Measurements from ENCODE around the gene GAD2. TPM values are rescaled to one million over a fixed set of nuclear protein-coding genes. Genes with fewer than 3 reads are reported as not detected.

The GAD2 gene
- polyA plus RNA-seq, 1 of the 3 experiments (the other 2 are of a cell fraction): not detected

DNA sequence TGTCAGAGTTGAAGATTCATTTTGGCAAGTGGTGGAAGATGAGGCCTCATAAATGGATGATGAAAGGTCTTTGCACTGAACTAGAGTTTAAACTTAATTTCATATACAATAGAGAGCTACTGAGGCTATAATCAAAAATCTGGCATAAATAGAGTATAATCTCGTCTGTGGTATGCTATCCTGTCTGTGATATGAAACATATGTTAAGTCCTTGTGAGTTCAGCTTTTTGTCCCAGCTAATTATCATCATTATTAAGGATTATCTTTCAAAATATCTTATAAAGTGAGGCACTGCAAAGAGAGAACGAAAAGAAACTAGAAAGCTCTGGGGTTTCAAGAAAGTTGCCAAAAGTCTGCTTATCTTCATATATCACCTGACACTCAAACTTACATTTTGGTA, 83.4 kb downstream of the GAD2 start:
- 3% methylated on average over 2 of the region's 2 CpGs for WGBS (ENCODE audit: low lambda C conversion rate)
- Histone ChIP-seq H3K79me2 (ENCODE audit: insufficient read depth) (no peaks in the 10 kb centered on the region), H4K20me1 (ENCODE audit: insufficient read depth) (no peaks in the 10 kb centered on the region), H2AFZ (ENCODE audit: low read depth) (no peak overlapping the region), H3K4me1 (ENCODE audit: control insufficient read depth in 1 of 2, insufficient read depth in 2 of 2, low read depth in 1 of 2, low read length in 1 of 2) (no peaks in the 10 kb centered on the region), H3K4me3 (ENCODE audit: low read depth in 2 of 2, low read length in 1 of 2) (no peak overlapping the region), H3F3A (replicated peaks; ENCODE audit: insufficient read depth) (no peaks in the 10 kb centered on the region), H3K27me3 (ENCODE audit: insufficient read depth) (no peaks in the 10 kb centered on the region), H3K27ac (ENCODE audit: low read depth in 2 of 2, low read length in 1 of 2) (no peak overlapping the region), H3K4me2 (no peak overlapping the region), H3K9me3 (no peaks in the 10 kb centered on the region), H3K9me2 (no peaks in the 10 kb centered on the region), H3K36me3 (replicated peaks in 1 of 2; ENCODE audit: control insufficient read depth in 1 of 2, insufficient read depth in 2 of 2, low read length in 1 of 2) (no peaks in the 10 kb centered on the region), H3K9ac (no peak overlapping the region)
- DNase-seq: no peak
- TF ChIP-seq EZH2phosphoT487 (IDR thresholded peaks at IDR 0.05; ENCODE audit: borderline replicate concordance, low read depth) (no peak), MEF2A (IDR thresholded peaks at IDR 0.05; ENCODE audit: borderline replicate concordance, low read depth) (no peak), POLR2AphosphoS5 (IDR thresholded peaks at IDR 0.05; ENCODE audit: low read depth, low read length) (no peak), TEAD4 (IDR thresholded peaks at IDR 0.05; ENCODE audit: borderline replicate concordance, insufficient read depth) (no peak), RAD21 (IDR thresholded peaks at IDR 0.05; ENCODE audit: low read length) (no peak), FOSL2 (IDR thresholded peaks at IDR 0.05; ENCODE audit: borderline replicate concordance, low read depth) (no peak), RXRA (IDR thresholded peaks at IDR 0.05; ENCODE audit: borderline replicate concordance, low read depth) (no peak), SMC3 (IDR thresholded peaks at IDR 0.05; ENCODE audit: low read depth, low read length) (no peak), RCOR1 (IDR thresholded peaks at IDR 0.05; ENCODE audit: low read length) (no peak), GATA2 (CRISPR knock-in tag; IDR thresholded peaks at IDR 0.05) (no peak), YY1 (IDR thresholded peaks at IDR 0.05; ENCODE audit: low read depth) (no peak), TAF1 (IDR thresholded peaks at IDR 0.05; ENCODE audit: borderline replicate concordance, low read depth, low read length) (no peak), NRF1 (IDR thresholded peaks at IDR 0.05; ENCODE audit: low read depth, low read length) (no peak), TCF12 (IDR thresholded peaks at IDR 0.05) (no peak), MXI1 (IDR thresholded peaks at IDR 0.05; ENCODE audit: low read depth, low read length) (no peak), FOXJ3 (CRISPR knock-in tag; IDR thresholded peaks at IDR 0.05) (no peak)
- TF ChIP-seq, protein P1, sequence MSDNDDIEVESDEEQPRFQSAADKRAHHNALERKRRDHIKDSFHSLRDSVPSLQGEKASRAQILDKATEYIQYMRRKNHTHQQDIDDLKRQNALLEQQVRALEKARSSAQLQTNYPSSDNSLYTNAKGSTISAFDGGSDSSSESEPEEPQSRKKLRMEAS (IDR thresholded peaks at IDR 0.05; ENCODE audit: low read depth): no peak
- TF ChIP-seq, protein P2, sequence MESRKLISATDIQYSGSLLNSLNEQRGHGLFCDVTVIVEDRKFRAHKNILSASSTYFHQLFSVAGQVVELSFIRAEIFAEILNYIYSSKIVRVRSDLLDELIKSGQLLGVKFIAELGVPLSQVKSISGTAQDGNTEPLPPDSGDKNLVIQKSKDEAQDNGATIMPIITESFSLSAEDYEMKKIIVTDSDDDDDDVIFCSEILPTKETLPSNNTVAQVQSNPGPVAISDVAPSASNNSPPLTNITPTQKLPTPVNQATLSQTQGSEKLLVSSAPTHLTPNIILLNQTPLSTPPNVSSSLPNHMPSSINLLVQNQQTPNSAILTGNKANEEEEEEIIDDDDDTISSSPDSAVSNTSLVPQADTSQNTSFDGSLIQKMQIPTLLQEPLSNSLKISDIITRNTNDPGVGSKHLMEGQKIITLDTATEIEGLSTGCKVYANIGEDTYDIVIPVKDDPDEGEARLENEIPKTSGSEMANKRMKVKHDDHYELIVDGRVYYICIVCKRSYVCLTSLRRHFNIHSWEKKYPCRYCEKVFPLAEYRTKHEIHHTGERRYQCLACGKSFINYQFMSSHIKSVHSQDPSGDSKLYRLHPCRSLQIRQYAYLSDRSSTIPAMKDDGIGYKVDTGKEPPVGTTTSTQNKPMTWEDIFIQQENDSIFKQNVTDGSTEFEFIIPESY (IDR thresholded peaks at IDR 0.05; ENCODE audit: borderline replicate concordance, low read depth): no peak
- CTCF ChIA-PET: no interaction called here
- POLR2A ChIA-PET: no interaction called here

DNA sequence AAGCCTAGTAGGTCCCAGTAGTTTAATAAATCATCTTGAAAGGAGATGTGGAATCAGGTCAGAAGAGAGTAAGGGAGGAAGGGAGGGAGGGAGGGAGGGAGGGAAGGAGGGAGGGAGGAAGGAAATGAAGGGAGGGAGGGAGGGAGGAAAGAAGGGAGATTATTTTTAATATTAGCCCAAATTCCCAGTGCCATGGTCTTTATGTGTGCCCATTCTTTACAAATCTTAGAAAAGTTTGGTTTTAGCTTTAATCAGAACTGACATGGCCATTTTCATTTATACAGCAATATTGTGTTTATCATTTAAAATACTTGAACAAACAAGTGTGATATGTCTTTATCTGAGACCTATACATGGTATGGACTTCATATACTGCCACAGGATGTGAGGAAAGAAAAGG, 86.8 kb downstream of the GAD2 start:
- Histone ChIP-seq H4K20me1 (ENCODE audit: insufficient read depth) (no peaks in the 10 kb centered on the region), H3F3A (replicated peaks; ENCODE audit: insufficient read depth) (no peaks in the 10 kb centered on the region), H3K27ac (ENCODE audit: low read depth in 2 of 2, low read length in 1 of 2) (no peak overlapping the region), H3K9ac (no peak overlapping the region), H3K27me3 (ENCODE audit: insufficient read depth) (no peaks in the 10 kb centered on the region), H3K4me2 (no peak overlapping the region), H3K9me3 (no peaks in the 10 kb centered on the region), H3K79me2 (ENCODE audit: insufficient read depth) (no peaks in the 10 kb centered on the region), H3K4me3 (ENCODE audit: low read depth in 2 of 2, low read length in 1 of 2) (no peak overlapping the region), H3K36me3 (replicated peaks in 1 of 2; ENCODE audit: control insufficient read depth in 1 of 2, insufficient read depth in 2 of 2, low read length in 1 of 2) (no peaks in the 10 kb centered on the region), H2AFZ (ENCODE audit: low read depth) (no peak overlapping the region), H3K4me1 (ENCODE audit: control insufficient read depth in 1 of 2, insufficient read depth in 2 of 2, low read depth in 1 of 2, low read length in 1 of 2) (no peaks in the 10 kb centered on the region), H3K9me2 (no peaks in the 10 kb centered on the region)
- TF ChIP-seq SMC3 (IDR thresholded peaks at IDR 0.05; ENCODE audit: low read depth, low read length): no peak
- no peak for TF ChIP-seq EP300 (IDR thresholded peaks at IDR 0.05; ENCODE audit: borderline replicate concordance in 1 of 2, low read depth in 1 of 2, low read length in 1 of 2)
- CTCF ChIA-PET: no interaction called here
- no peak for DNase-seq
- POLR2A ChIA-PET: no interaction called here
